ENCODE measurements around the gene PUM1.
"Not testable (repeated sequence)": the region's sequence is repeated elsewhere in the genome, so short reads cannot be mapped to it uniquely, and the experiment has no call there.

The PUM1 gene

GRCh38 chr1:30950053-30950452 lies 115.5 kb downstream of the PUM1 start:
- WGBS, 2 experiments: 94 to 97% methylated on average over 5 of the region's 5 CpGs
- H3K4me3 ChIP-seq (ENCODE audit: insufficient read depth, low read depth, low read length): no peak overlapping the region
- no peaks in the 10 kb centered on the region for H3K9me3 ChIP-seq (ENCODE audit: control insufficient read depth, low read length)
- no peaks in the 10 kb centered on the region for H3K27me3 ChIP-seq (ENCODE audit: control insufficient read depth, insufficient read depth, low read length, poor library complexity, severe bottlenecking)
- H3K4me1 ChIP-seq (ENCODE audit: control insufficient read depth, insufficient read depth, low read length): no peaks in the 10 kb centered on the region
- H3K27ac ChIP-seq (ENCODE audit: insufficient read depth, low read depth, low read length, poor library complexity, severe bottlenecking): no peak overlapping the region
- peaks cover 69% of the 10 kb centered on the region for H3K36me3 ChIP-seq (ENCODE audit: control insufficient read depth, insufficient read depth, low read length)

- H3K27me3 ChIP-seq (ENCODE audit: control insufficient read depth, insufficient read depth, low read length, poor library complexity, severe bottlenecking); H3K4me3 ChIP-seq (ENCODE audit: insufficient read depth, low read depth, low read length); H3K27ac ChIP-seq (ENCODE audit: insufficient read depth, low read depth, low read length, poor library complexity, severe bottlenecking); H3K4me1 ChIP-seq (ENCODE audit: control insufficient read depth, insufficient read depth, low read length); H3K9me3 ChIP-seq (ENCODE audit: control insufficient read depth, low read length): not testable (repeated sequence)
- no CpG with 5 or more reads among the region's 1 CpG for WGBS, 2 experiments
- H3K36me3 ChIP-seq (ENCODE audit: control insufficient read depth, insufficient read depth, low read length): peaks cover 69% of the 10 kb centered on the region
Observed at GRCh38 chr1:30949487-30949838, 116.1 kb downstream of the PUM1 start.

GRCh38 chr1:30948813-30949486 lies 116.6 kb downstream of the PUM1 start:
- not testable (repeated sequence) for H3K4me3 ChIP-seq (ENCODE audit: insufficient read depth, low read depth, low read length); H3K27me3 ChIP-seq (ENCODE audit: control insufficient read depth, insufficient read depth, low read length, poor library complexity, severe bottlenecking); H3K4me1 ChIP-seq (ENCODE audit: control insufficient read depth, insufficient read depth, low read length); H3K9me3 ChIP-seq (ENCODE audit: control insufficient read depth, low read length); H3K27ac ChIP-seq (ENCODE audit: insufficient read depth, low read depth, low read length, poor library complexity, severe bottlenecking)
- 92 to 95% methylated on average over 1 of the region's 5 CpGs for WGBS, 2 experiments
- peaks cover 69% of the 10 kb centered on the region for H3K36me3 ChIP-seq (ENCODE audit: control insufficient read depth, insufficient read depth, low read length)

GRCh38 chr1:30948278-30948677 lies 117.2 kb downstream of the PUM1 start:
- peaks cover 69% of the 10 kb centered on the region for H3K36me3 ChIP-seq (ENCODE audit: control insufficient read depth, insufficient read depth, low read length)
- 90 to 95% methylated on average over 3 of the region's 3 CpGs for WGBS, 2 experiments
- no peak overlapping the region for H3K27ac ChIP-seq (ENCODE audit: insufficient read depth, low read depth, low read length, poor library complexity, severe bottlenecking)
- H3K27me3 ChIP-seq (ENCODE audit: control insufficient read depth, insufficient read depth, low read length, poor library complexity, severe bottlenecking): no peaks in the 10 kb centered on the region
- H3K4me3 ChIP-seq (ENCODE audit: insufficient read depth, low read depth, low read length): no peak overlapping the region
- H3K4me1 ChIP-seq (ENCODE audit: control insufficient read depth, insufficient read depth, low read length): no peaks in the 10 kb centered on the region
- no peaks in the 10 kb centered on the region for H3K9me3 ChIP-seq (ENCODE audit: control insufficient read depth, low read length)

GRCh38 chr1:30947212-30947611 lies 118.3 kb downstream of the PUM1 start:
- H3K36me3 ChIP-seq (ENCODE audit: control insufficient read depth, insufficient read depth, low read length): peaks cover 63% of the 10 kb centered on the region
- no peaks in the 10 kb centered on the region for H3K27me3 ChIP-seq (ENCODE audit: control insufficient read depth, insufficient read depth, low read length, poor library complexity, severe bottlenecking)
- no peaks in the 10 kb centered on the region for H3K4me1 ChIP-seq (ENCODE audit: control insufficient read depth, insufficient read depth, low read length)
- H3K4me3 ChIP-seq (ENCODE audit: insufficient read depth, low read depth, low read length): no peak overlapping the region
- H3K9me3 ChIP-seq (ENCODE audit: control insufficient read depth, low read length): no peaks in the 10 kb centered on the region
- H3K27ac ChIP-seq (ENCODE audit: insufficient read depth, low read depth, low read length, poor library complexity, severe bottlenecking): no peak overlapping the region

GRCh38 chr1:30942326-30942963 lies 123.1 kb downstream of the PUM1 start:
- peaks cover 64% of the 10 kb centered on the region for H3K36me3 ChIP-seq (ENCODE audit: control insufficient read depth, insufficient read depth, low read length)
- WGBS, 2 experiments: 95 to 97% methylated on average over 7 of the region's 7 CpGs
- H3K27me3 ChIP-seq (ENCODE audit: control insufficient read depth, insufficient read depth, low read length, poor library complexity, severe bottlenecking): no peaks in the 10 kb centered on the region
- H3K9me3 ChIP-seq (ENCODE audit: control insufficient read depth, low read length): no peaks in the 10 kb centered on the region
- H3K4me1 ChIP-seq (ENCODE audit: control insufficient read depth, insufficient read depth, low read length): no peaks in the 10 kb centered on the region
- no peak overlapping the region for H3K27ac ChIP-seq (ENCODE audit: insufficient read depth, low read depth, low read length, poor library complexity, severe bottlenecking)
- H3K4me3 ChIP-seq (ENCODE audit: insufficient read depth, low read depth, low read length): no peak overlapping the region

GRCh38 chr1:30940541-30940940 lies 125.0 kb downstream of the PUM1 start:
- Histone ChIP-seq H3K4me1 (ENCODE audit: control insufficient read depth, insufficient read depth, low read length) (peaks cover 7% of the 10 kb centered on the region), H3K9me3 (ENCODE audit: control insufficient read depth, low read length) (no peaks in the 10 kb centered on the region), H3K27me3 (ENCODE audit: control insufficient read depth, insufficient read depth, low read length, poor library complexity, severe bottlenecking) (no peaks in the 10 kb centered on the region), H3K36me3 (ENCODE audit: control insufficient read depth, insufficient read depth, low read length) (peaks cover 69% of the 10 kb centered on the region), H3K4me3 (ENCODE audit: insufficient read depth, low read depth, low read length) (no peak overlapping the region), H3K27ac (ENCODE audit: insufficient read depth, low read depth, low read length, poor library complexity, severe bottlenecking) (no peak overlapping the region)

GRCh38 chr1:30936541-30937171 lies 128.9 kb downstream of the PUM1 start:
- WGBS, 2 experiments: 96 to 97% methylated on average over 20 of the region's 20 CpGs
- Histone ChIP-seq H3K27me3 (ENCODE audit: control insufficient read depth, insufficient read depth, low read length, poor library complexity, severe bottlenecking) (no peaks in the 10 kb centered on the region), H3K27ac (ENCODE audit: insufficient read depth, low read depth, low read length, poor library complexity, severe bottlenecking) (no peak overlapping the region), H3K36me3 (ENCODE audit: control insufficient read depth, insufficient read depth, low read length) (peaks cover 66% of the 10 kb centered on the region), H3K4me3 (ENCODE audit: insufficient read depth, low read depth, low read length) (no peak overlapping the region), H3K4me1 (ENCODE audit: control insufficient read depth, insufficient read depth, low read length) (peaks cover 7% of the 10 kb centered on the region), H3K9me3 (ENCODE audit: control insufficient read depth, low read length) (no peaks in the 10 kb centered on the region)

GRCh38 chr1:30935758-30936157 lies 129.8 kb downstream of the PUM1 start:
- H3K27ac ChIP-seq (ENCODE audit: insufficient read depth, low read depth, low read length, poor library complexity, severe bottlenecking); H3K4me3 ChIP-seq (ENCODE audit: insufficient read depth, low read depth, low read length); H3K9me3 ChIP-seq (ENCODE audit: control insufficient read depth, low read length); H3K27me3 ChIP-seq (ENCODE audit: control insufficient read depth, insufficient read depth, low read length, poor library complexity, severe bottlenecking); H3K4me1 ChIP-seq (ENCODE audit: control insufficient read depth, insufficient read depth, low read length): not testable (repeated sequence)
- H3K36me3 ChIP-seq (ENCODE audit: control insufficient read depth, insufficient read depth, low read length): peaks cover 61% of the 10 kb centered on the region
- no CpG with 5 or more reads among the region's 4 CpGs for WGBS, 2 experiments

GRCh38 chr1:30934613-30935012 lies 130.9 kb downstream of the PUM1 start:
- Histone ChIP-seq H3K4me3 (ENCODE audit: insufficient read depth, low read depth, low read length) (no peak overlapping the region), H3K9me3 (ENCODE audit: control insufficient read depth, low read length) (no peaks in the 10 kb centered on the region), H3K36me3 (ENCODE audit: control insufficient read depth, insufficient read depth, low read length) (peaks cover 49% of the 10 kb centered on the region), H3K27ac (ENCODE audit: insufficient read depth, low read depth, low read length, poor library complexity, severe bottlenecking) (peak overlapping the region; percentile 55), H3K4me1 (ENCODE audit: control insufficient read depth, insufficient read depth, low read length) (peaks cover 7% of the 10 kb centered on the region), H3K27me3 (ENCODE audit: control insufficient read depth, insufficient read depth, low read length, poor library complexity, severe bottlenecking) (no peaks in the 10 kb centered on the region)
- 92 to 93% methylated on average over 3 of the region's 3 CpGs for WGBS, 2 experiments

Data from ectodermal cell (in vitro differentiated cells).